H1 (cell line): ENCODE data around the gene PDF. TPM values are rescaled to one million over a fixed set of nuclear protein-coding genes. Genes with fewer than 3 reads are reported as not detected.

Source experiments
- CHD7 ChIP-seq: fragments of 300-600 bp; sonication (generic); IDR thresholded peaks from 2 replicates; pipeline ENCODE4 v1.7.1; 2012; ENCODE audit warnings: low read length, moderate library complexity, mild to moderate bottlenecking, inconsistent platforms; ENCODE audit not compliant: insufficient replicate concordance
- NANOG ChIP-seq: IDR thresholded peaks from 2 replicates; pipeline ENCODE4 v1.6.1; 2011; ENCODE audit warnings: low read length, low read depth, mild to moderate bottlenecking, inconsistent platforms; ENCODE audit not compliant: insufficient read depth, poor library complexity, severe bottlenecking
- PHF8 ChIP-seq: fragments of 200-600 bp; sonication (generic); conservative IDR thresholded peaks from 2 replicates; pipeline ENCODE4 v1.7.1; 2012; ENCODE audit warnings: low read depth, mild to moderate bottlenecking, inconsistent platforms, low read length, moderate library complexity
- POLR2AphosphoS5 ChIP-seq: IDR thresholded peaks from 2 replicates; pipeline ENCODE4 v1.6.1; 2011; ENCODE audit warnings: low read depth, low read length
- SAP30 ChIP-seq: fragments of 300-600 bp; sonication (generic); IDR thresholded peaks from 2 replicates; pipeline ENCODE4 v1.7.1; 2012; ENCODE audit warnings: low read length, moderate library complexity, mild to moderate bottlenecking, inconsistent platforms; ENCODE audit not compliant: insufficient read depth, insufficient replicate concordance
- SIX5 ChIP-seq: IDR thresholded peaks from 2 replicates; pipeline ENCODE4 v1.6.1; 2011; ENCODE audit warnings: mild to moderate bottlenecking, low read depth, low read length
- polyA plus RNA-seq, 7 experiments: library from polyadenylated mRNA; depleted of rRNA in 3 of 7; stranded (reverse) in 5 of 7; unstranded in 2 of 7; fragments of >200 nt in 5 of 7; fragments of 200-250 nt in 2 of 7; gene quantifications; 1 replicate in 5 of 7; 2 replicates in 1 of 7; 4 replicates in 1 of 7; pipeline versions ENCODE4 v1.2.1 to v1.2.3, GENCODE V29; 2011 to 2013; ENCODE audit warnings: missing spikeins in 2 of 7, mixed read lengths in 2 of 7
- total RNA-seq: library from RNA; stranded (reverse); fragmentation: NEBNext Ultra II Directional; extraction: Animal tissue kit (Norgen Biotek cat#: 25700); gene quantifications from 2 replicates; pipeline ENCODE4 v1.2.1, GENCODE V29; 2021

The PDF gene
- total and polyA plus RNA-seq, 2 of the 8 experiments (the other 6 are each of a cell fraction or from before 2014, with no cell fraction given): 17.7 to 23.9 TPM

DNA sequence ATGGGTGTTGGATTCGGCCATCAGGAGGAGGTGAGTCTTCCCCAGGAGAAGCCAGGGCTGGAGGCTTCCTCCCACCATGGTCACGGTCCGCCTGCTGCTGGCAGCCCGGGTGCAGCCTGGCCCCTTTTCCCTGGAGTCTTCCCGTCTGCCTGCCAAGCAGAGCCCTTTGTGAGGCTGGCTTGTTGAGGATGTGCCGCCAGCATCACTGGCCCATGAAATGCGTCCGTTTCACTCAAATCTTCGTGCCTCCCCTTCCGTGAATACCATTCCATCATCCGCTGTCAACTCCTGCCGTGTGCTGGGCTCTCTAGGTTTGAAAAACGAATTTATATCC, 9.7 kb downstream of the PDF start (continued):
- TF ChIP-seq CHD7 (no peak), NANOG (no peak), SIX5 (no peak), SAP30 (no peak), POLR2AphosphoS5 (no peak), PHF8 (no peak)
